ENCODE results near the gene ALDH1B1.

Gene ALDH1B1

DNA sequence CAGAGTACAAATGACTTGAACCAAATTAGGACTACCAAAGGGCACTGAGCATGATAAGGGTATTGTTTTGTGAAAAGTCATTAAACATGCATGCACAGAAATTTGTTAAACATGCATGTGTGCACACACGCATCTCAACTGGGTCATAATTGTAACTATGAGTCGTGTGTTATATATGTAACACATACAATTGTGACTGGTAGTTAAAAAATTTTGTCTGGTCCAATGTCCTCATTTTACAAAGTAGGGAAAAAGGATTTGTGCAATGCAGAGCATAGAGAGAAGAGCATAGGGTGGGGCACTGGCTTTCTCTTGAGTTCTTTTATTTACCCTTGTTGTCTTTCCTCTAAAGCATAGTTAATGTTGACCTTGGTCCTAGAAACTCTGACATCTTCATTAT is 51.1 kb downstream of the ALDH1B1 start:
- Histone ChIP-seq H2AFZ (no peak overlapping the region), H3K9ac (no peak overlapping the region), H3K36me3 (ENCODE audit: control insufficient read depth, insufficient read depth, low read length) (no peaks in the 10 kb centered on the region), H3K79me2 (no peaks in the 10 kb centered on the region), H3K27me3 (ENCODE audit: control insufficient read depth, insufficient read depth, low read length) (no peaks in the 10 kb centered on the region), H3K4me1 (no peaks in the 10 kb centered on the region), H3K9me3 (ENCODE audit: control insufficient read depth, low read length) (no peaks in the 10 kb centered on the region), H3K4me3 (ENCODE audit: low read depth, low read length) (no peak overlapping the region), H3K4me2 (ENCODE audit: low read length) (no peak overlapping the region), H3K27ac (no peak overlapping the region)
- TF ChIP-seq, protein P1, sequence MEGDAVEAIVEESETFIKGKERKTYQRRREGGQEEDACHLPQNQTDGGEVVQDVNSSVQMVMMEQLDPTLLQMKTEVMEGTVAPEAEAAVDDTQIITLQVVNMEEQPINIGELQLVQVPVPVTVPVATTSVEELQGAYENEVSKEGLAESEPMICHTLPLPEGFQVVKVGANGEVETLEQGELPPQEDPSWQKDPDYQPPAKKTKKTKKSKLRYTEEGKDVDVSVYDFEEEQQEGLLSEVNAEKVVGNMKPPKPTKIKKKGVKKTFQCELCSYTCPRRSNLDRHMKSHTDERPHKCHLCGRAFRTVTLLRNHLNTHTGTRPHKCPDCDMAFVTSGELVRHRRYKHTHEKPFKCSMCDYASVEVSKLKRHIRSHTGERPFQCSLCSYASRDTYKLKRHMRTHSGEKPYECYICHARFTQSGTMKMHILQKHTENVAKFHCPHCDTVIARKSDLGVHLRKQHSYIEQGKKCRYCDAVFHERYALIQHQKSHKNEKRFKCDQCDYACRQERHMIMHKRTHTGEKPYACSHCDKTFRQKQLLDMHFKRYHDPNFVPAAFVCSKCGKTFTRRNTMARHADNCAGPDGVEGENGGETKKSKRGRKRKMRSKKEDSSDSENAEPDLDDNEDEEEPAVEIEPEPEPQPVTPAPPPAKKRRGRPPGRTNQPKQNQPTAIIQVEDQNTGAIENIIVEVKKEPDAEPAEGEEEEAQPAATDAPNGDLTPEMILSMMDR (IDR thresholded peaks at IDR 0.05): no peak

DNA sequence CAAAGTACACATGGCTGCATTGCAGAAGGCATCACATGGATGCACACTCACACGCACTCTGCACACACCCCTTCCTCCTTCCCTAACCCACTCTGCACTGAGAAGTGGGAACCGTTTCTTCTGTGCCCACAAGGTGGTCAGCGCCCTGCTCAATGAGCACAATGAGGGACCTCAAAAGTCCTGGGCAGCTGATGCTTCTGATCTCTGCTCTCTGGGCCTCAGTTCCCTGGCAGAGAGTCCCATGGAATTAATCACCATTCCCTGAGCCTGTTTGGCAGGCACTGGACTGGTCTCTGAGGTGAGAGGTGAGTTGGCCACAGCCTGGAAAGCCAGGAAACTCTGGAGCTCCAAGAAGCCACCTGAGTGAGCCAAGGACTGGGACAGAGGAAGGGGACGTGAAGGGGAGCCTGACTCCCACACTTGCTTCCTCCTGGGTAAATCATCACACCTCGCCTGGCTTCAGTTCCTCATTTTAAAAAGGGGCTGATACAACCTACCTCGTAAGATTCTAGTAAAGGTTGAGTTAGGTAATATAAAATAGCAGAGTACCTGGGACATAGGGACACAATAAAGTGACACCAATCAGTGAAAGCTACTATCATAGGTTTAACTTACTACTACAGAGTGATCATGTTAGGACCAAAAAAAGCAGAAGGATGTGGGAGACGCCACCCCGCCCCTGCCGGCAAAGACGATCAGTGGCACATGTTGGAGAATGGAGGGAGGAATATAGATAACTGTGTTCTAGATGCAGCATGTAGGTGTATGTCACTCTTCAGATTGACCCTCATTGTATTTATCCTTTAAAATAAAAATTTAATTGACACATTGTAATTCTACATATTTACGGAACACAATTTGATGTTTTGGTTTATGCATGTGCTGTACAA is 52.9 kb downstream of the ALDH1B1 start:
- H3K79me2 ChIP-seq: no peaks in the 10 kb centered on the region
- no peaks in the 10 kb centered on the region for H3K9me3 ChIP-seq (ENCODE audit: control insufficient read depth, low read length)
- TF ChIP-seq, protein P1 (IDR thresholded peaks at IDR 0.05): no peak
- H3K4me2 ChIP-seq (ENCODE audit: low read length): no peak overlapping the region
- no peak overlapping the region for H2AFZ ChIP-seq
- H3K27me3 ChIP-seq (ENCODE audit: control insufficient read depth, insufficient read depth, low read length): no peaks in the 10 kb centered on the region
- H3K4me1 ChIP-seq: no peaks in the 10 kb centered on the region
- no peaks in the 10 kb centered on the region for H3K36me3 ChIP-seq (ENCODE audit: control insufficient read depth, insufficient read depth, low read length)
- no peak overlapping the region for H3K4me3 ChIP-seq (ENCODE audit: low read depth, low read length)
- H3K27ac ChIP-seq: no peak overlapping the region
- H3K9ac ChIP-seq: no peak overlapping the region

DNA sequence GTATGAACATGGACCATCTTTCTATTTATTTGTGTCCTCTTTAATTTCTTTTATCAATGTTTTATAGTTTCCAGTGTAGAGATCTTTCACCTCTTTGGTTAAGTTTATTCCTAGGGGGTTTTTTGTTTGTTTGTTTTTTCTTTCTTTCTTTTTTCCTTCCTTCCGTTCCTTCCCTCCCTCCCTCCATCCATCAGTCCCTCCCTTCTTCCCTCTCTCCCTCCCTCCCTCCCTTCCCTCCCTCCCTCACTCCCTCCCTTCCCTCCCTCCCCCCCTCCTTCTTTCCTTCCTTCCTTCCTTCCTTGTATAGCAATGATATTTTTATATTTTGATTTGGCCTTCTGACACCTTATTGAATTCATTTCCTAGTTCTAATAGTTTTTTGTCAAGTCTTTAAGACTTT is 55.2 kb downstream of the ALDH1B1 start:
- no peak overlapping the region for H2AFZ ChIP-seq
- no peak overlapping the region for H3K4me3 ChIP-seq (ENCODE audit: low read depth, low read length)
- H3K36me3 ChIP-seq (ENCODE audit: control insufficient read depth, insufficient read depth, low read length): no peaks in the 10 kb centered on the region
- no peaks in the 10 kb centered on the region for H3K27me3 ChIP-seq (ENCODE audit: control insufficient read depth, insufficient read depth, low read length)
- H3K27ac ChIP-seq: no peak overlapping the region
- no peak overlapping the region for H3K9ac ChIP-seq
- H3K4me2 ChIP-seq (ENCODE audit: low read length): no peak overlapping the region
- no peaks in the 10 kb centered on the region for H3K4me1 ChIP-seq
- TF ChIP-seq, protein P1 (IDR thresholded peaks at IDR 0.05): no peak
- no peaks in the 10 kb centered on the region for H3K79me2 ChIP-seq
- no peaks in the 10 kb centered on the region for H3K9me3 ChIP-seq (ENCODE audit: control insufficient read depth, low read length)

Measured in parathyroid adenoma (tissue), 2 donors.